ENCODE measurements around the gene PRX.

PRX gene

GRCh38 chr19:40420766-40421765 is 7.9 kb upstream of the PRX start:
- TF ChIP-seq CTCF (IDR thresholded peaks at IDR 0.05; ENCODE audit: insufficient read depth, low read length, missing control alignments) = peak; percentile 97
- peak; percentile 45 for DNase-seq (ENCODE audit: low read depth, low spot score)
- peak overlapping the region; percentile 68 for H3K4me3 ChIP-seq (ENCODE audit: low read depth, low read length)
- CTCF ChIA-PET = interaction anchor here (0.6 to 5.0 kb wide), 24 partner anchors 9 to 214 kb away, joined by 3 to 62 read pairs (median 5); partner anchors contain the start of genes BLVRB and SERTAD3
- POLR2A ChIA-PET = interaction anchor here (0.7 to 1.9 kb wide), 10 partner anchors 10 to 213 kb away, joined by 3 to 9 read pairs (median 4); partner anchors contain the start of genes BLVRB and SERTAD3

GRCh38 chr19:40420451-40420765 is 7.2 kb upstream of the PRX start:
- ChIA-PET POLR2A (interaction anchor here (0.7 to 1.9 kb wide), 10 partner anchors 9 to 213 kb away, joined by 3 to 9 read pairs (median 4); partner anchors contain the start of genes BLVRB and SERTAD3), CTCF (interaction anchor here (0.8 to 5.0 kb wide), 24 partner anchors 9 to 214 kb away, joined by 3 to 62 read pairs (median 5); partner anchors contain the start of genes BLVRB and SERTAD3)
- DNase-seq (ENCODE audit: low read depth, low spot score) = no peak
- TF ChIP-seq CTCF (IDR thresholded peaks at IDR 0.05; ENCODE audit: insufficient read depth, low read length, missing control alignments) = no peak
- peak overlapping the region; percentile 68 for H3K4me3 ChIP-seq (ENCODE audit: low read depth, low read length)

- H3K4me3 ChIP-seq (ENCODE audit: low read depth, low read length) = no peak overlapping the region
- TF ChIP-seq CTCF (IDR thresholded peaks at IDR 0.05; ENCODE audit: insufficient read depth, low read length, missing control alignments) = no peak
- DNase-seq (ENCODE audit: low read depth, low spot score) = no peak
- CTCF ChIA-PET = interaction anchor here (0.7 to 5.0 kb wide), 17 partner anchors 11 to 215 kb away, joined by 3 to 62 read pairs (median 6); partner anchors contain the start of genes BLVRB and SERTAD3
- POLR2A ChIA-PET = interaction anchor here (0.7 to 1.9 kb wide), 3 partner anchors 14 to 55 kb away, joined by 3 to 9 read pairs (median 9); partner anchors contain the start of gene SERTAD3
Measured at GRCh38 chr19:40419780-40420179, 6.6 kb upstream of the PRX start.

GRCh38 chr19:40419066-40419612 is 6.0 kb upstream of the PRX start:
- no peak overlapping the region for H3K4me3 ChIP-seq (ENCODE audit: low read depth, low read length)
- no peak for TF ChIP-seq CTCF (IDR thresholded peaks at IDR 0.05; ENCODE audit: insufficient read depth, low read length, missing control alignments)
- ChIA-PET POLR2A (no interaction called here), CTCF (interaction anchor here (0.5 to 5.0 kb wide), 5 partner anchors 10 to 123 kb away, joined by 3 to 62 read pairs (median 7); partner anchors contain the start of gene BLVRB)
- DNase-seq (ENCODE audit: low read depth, low spot score) = no peak

GRCh38 chr19:40418040-40418439 is 4.9 kb upstream of the PRX start:
- ChIA-PET CTCF (interaction anchor here (1.3 kb wide), 1 partner anchor 217 kb away, joined by 3 read pairs; no protein-coding TSS in a partner anchor), POLR2A (interaction anchor here (0.6 to 1.2 kb wide), 2 partner anchors 10 to 894 kb away, joined by 3 to 4 read pairs; no protein-coding TSS in a partner anchor)

More at GRCh38 chr19:40418040-40418439, 4.9 kb upstream of the PRX start:
- no peak for TF ChIP-seq CTCF (IDR thresholded peaks at IDR 0.05; ENCODE audit: insufficient read depth, low read length, missing control alignments)
- no peak for DNase-seq (ENCODE audit: low read depth, low spot score)
- no peak overlapping the region for H3K4me3 ChIP-seq (ENCODE audit: low read depth, low read length)
